Fibroblast of lung (primary cell): Measurements from ENCODE around the gene PNPLA8. TPM values are rescaled to one million over a fixed set of nuclear protein-coding genes. Genes with fewer than 3 reads are reported as not detected.

Experiments used
- DNase-seq, 2 donors: peaks; one replicate each; pipeline versions ENCODE4 v3.0.0 to v3.0.0-alpha.2; 2010; ENCODE audit warnings: low read depth in 2 of 2
- H2AFZ ChIP-seq: 2 replicates; pipeline ENCODE4 v1.5.1; 2012; ENCODE audit warnings: low read length, control low read depth, inconsistent platforms
- H3K27ac ChIP-seq: 2 replicates; pipeline ENCODE4 v1.5.1; 2011; ENCODE audit warnings: low read length, control low read depth; ENCODE audit not compliant: insufficient read depth
- H3K27me3 ChIP-seq: 2 replicates; pipeline ENCODE4 v1.5.1; 2011; ENCODE audit warnings: mild to moderate bottlenecking, low read length; ENCODE audit not compliant: control insufficient read depth, insufficient read depth
- H3K36me3 ChIP-seq: 2 replicates; pipeline ENCODE4 v1.5.1; 2011; ENCODE audit warnings: low read length; ENCODE audit not compliant: control insufficient read depth, insufficient read depth
- H3K4me1 ChIP-seq: 2 replicates; pipeline ENCODE4 v1.5.1; 2011; ENCODE audit warnings: low read length; ENCODE audit not compliant: control insufficient read depth, insufficient read depth; ENCODE audit errors: extremely low read depth
- H3K4me2 ChIP-seq: 2 replicates; pipeline ENCODE4 v1.5.1; 2011; ENCODE audit warnings: low read length, control low read depth; ENCODE audit not compliant: insufficient read depth; ENCODE audit errors: extremely low read depth
- H3K4me3 ChIP-seq, 4 experiments: fragments of 200-600 bp in 1 of 4; sonication (generic) in 1 of 4; replicated peaks in 1 of 4; 2 replicates each; pipeline ENCODE4 v1.5.1; 2011 to 2016; ENCODE audit warnings: low read length in 4 of 4, low read depth in 3 of 4, mild to moderate bottlenecking in 3 of 4, control low read depth in 2 of 4, inconsistent platforms in 1 of 4, mixed read lengths in 1 of 4; ENCODE audit not compliant: insufficient read depth in 1 of 4; ENCODE audit errors: control extremely low read depth in 1 of 4
- H3K79me2 ChIP-seq: 2 replicates; pipeline ENCODE4 v1.5.1; 2012; ENCODE audit warnings: mild to moderate bottlenecking, low read length, inconsistent platforms; ENCODE audit not compliant: control insufficient read depth, insufficient read depth
- H3K9ac ChIP-seq: 2 replicates; pipeline ENCODE4 v1.5.1; 2011; ENCODE audit warnings: mild to moderate bottlenecking, low read length, control low read depth; ENCODE audit not compliant: insufficient read depth
- H3K9me3 ChIP-seq: 2 replicates; pipeline ENCODE4 v1.5.1; 2012; ENCODE audit warnings: low read depth, low read length; ENCODE audit not compliant: control insufficient read depth, insufficient read depth
- H4K20me1 ChIP-seq: 2 replicates; pipeline ENCODE4 v1.5.1; 2011; ENCODE audit warnings: low read length; ENCODE audit not compliant: control insufficient read depth, insufficient read depth; ENCODE audit errors: extremely low read depth
- EZH2 ChIP-seq: IDR thresholded peaks from 2 replicates; pipeline ENCODE4 v1.5.1; 2012; ENCODE audit warnings: low read length, control low read depth, mild to moderate bottlenecking; ENCODE audit errors: missing control alignments
- polyA plus RNA-seq, 2 donors: library from polyadenylated mRNA; depleted of rRNA in 1 of 2; stranded (reverse) in 1 of 2; unstranded in 1 of 2; fragments of >200 nt; gene quantifications; 2 replicates each; pipeline ENCODE4 v1.2.1, GENCODE V29; 2011 to 2012; ENCODE audit warnings: missing spikeins in 1 of 2
- total RNA-seq: library from RNA; depleted of rRNA; stranded (reverse); fragments of >200 nt; gene quantifications from 2 replicates; pipeline ENCODE4 v1.2.1, GENCODE V29; 2014
- TF ChIP-seq, protein P1 (sequence below), 2 donors: IDR thresholded peaks in 1 of 2; conservative IDR thresholded peaks in 1 of 2; 1 replicate in 1 of 2; 2 replicates in 1 of 2; pipeline ENCODE4 v1.5.1; 2011 to 2012; ENCODE audit warnings: low read length in 2 of 2, control low read depth in 1 of 2, inconsistent platforms in 1 of 2, low read depth in 1 of 2, mild to moderate bottlenecking in 1 of 2

Gene PNPLA8
- total and polyA plus RNA-seq, 2 donors (not counting 1 experiment from before 2014, with no cell fraction given) = 27.9 to 36.7 TPM

DNA sequence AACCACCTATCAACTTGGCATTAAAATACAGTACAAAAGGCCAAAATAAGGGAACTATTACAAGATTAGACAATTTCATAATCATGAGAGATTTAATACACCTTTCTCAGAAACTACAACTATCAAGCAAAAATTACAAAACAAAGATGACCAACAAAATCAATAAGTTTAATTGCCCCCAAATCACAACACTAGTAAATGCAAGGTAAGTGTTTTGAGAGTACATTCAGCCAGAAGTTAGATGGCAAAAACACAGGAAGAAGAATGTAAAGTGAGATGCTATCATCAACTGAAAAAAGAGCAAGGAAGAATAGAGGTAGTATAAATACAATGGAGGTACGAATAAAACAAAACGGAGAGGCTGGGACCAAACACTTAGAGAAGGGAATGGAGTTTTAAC lies 3.2 kb downstream of the PNPLA8 start:
- H3K27ac ChIP-seq = no peak overlapping the region
- no peak overlapping the region for H3K4me3 ChIP-seq
- DNase-seq = no peak
- no peaks in the 10 kb centered on the region for H3K9me3 ChIP-seq
- peaks cover 40% of the 10 kb centered on the region for H3K79me2 ChIP-seq
- H3K36me3 ChIP-seq = peaks cover 4% of the 10 kb centered on the region
- H2AFZ ChIP-seq = no peak overlapping the region
- no peak for TF ChIP-seq EZH2
- TF ChIP-seq, protein P1, sequence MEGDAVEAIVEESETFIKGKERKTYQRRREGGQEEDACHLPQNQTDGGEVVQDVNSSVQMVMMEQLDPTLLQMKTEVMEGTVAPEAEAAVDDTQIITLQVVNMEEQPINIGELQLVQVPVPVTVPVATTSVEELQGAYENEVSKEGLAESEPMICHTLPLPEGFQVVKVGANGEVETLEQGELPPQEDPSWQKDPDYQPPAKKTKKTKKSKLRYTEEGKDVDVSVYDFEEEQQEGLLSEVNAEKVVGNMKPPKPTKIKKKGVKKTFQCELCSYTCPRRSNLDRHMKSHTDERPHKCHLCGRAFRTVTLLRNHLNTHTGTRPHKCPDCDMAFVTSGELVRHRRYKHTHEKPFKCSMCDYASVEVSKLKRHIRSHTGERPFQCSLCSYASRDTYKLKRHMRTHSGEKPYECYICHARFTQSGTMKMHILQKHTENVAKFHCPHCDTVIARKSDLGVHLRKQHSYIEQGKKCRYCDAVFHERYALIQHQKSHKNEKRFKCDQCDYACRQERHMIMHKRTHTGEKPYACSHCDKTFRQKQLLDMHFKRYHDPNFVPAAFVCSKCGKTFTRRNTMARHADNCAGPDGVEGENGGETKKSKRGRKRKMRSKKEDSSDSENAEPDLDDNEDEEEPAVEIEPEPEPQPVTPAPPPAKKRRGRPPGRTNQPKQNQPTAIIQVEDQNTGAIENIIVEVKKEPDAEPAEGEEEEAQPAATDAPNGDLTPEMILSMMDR (conservative IDR thresholded peaks at IDR 0.05 in 1 of 2, IDR thresholded peaks at IDR 0.05 in 1 of 2; ENCODE audit: low read depth in 1 of 2, low read length in 2 of 2) = no peak
- H3K4me2 ChIP-seq = no peak overlapping the region
- H4K20me1 ChIP-seq = no peaks in the 10 kb centered on the region
- H3K27me3 ChIP-seq = no peaks in the 10 kb centered on the region
- no peak overlapping the region for H3K9ac ChIP-seq
- H3K4me1 ChIP-seq = peaks cover 4% of the 10 kb centered on the region

DNA sequence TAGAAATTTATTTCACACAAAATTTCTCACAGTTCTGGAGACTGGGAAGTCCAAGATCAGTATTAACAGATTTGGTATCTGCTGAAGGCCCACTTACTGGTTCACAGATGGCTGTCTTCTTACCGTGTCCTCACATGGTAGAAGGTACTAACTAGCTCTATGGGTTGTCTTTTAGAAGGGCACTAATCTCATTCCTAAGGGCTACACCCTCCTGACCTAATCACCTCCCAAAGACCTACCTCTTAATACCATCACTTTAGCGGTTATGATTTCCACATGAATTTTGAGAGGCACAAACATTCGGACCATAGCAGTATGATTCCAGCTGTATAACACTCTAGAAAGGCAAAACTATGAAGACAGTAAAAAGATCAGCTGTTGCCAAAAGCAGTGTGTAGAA lies 8.0 kb downstream of the PNPLA8 start:
- TF ChIP-seq, protein P1 (conservative IDR thresholded peaks at IDR 0.05 in 1 of 2, IDR thresholded peaks at IDR 0.05 in 1 of 2; ENCODE audit: low read depth in 1 of 2, low read length in 2 of 2) = no peak
- TF ChIP-seq EZH2 = no peak
- no peak for DNase-seq
- Histone ChIP-seq H3K9ac (no peak overlapping the region), H3K27ac (no peak overlapping the region), H3K9me3 (no peaks in the 10 kb centered on the region), H2AFZ (no peak overlapping the region), H3K4me2 (no peak overlapping the region), H4K20me1 (no peaks in the 10 kb centered on the region), H3K27me3 (no peaks in the 10 kb centered on the region), H3K4me1 (no peaks in the 10 kb centered on the region), H3K36me3 (peaks cover 4% of the 10 kb centered on the region), H3K4me3 (no peak overlapping the region), H3K79me2 (peaks cover 19% of the 10 kb centered on the region)

DNA sequence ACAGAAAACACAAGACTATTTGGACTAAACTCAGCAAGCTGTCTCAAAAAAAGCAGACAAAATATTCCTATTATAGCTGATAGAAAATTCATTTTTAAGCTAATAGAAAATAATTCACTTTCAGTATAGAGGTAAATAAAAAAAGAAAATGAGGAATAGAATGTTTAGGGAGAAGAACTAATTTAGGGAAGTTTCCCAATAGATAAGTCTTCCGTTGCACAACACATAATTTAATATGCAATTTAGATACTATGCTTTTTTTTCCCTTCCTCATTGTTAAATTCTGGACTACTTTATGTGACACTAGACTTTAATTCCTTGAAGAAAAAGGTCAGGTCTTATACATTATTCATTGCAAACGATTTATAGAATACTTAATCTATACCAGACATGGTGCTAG lies 10.3 kb downstream of the PNPLA8 start:
- Histone ChIP-seq H2AFZ (no peak overlapping the region), H3K79me2 (peaks cover 7% of the 10 kb centered on the region), H3K9me3 (no peaks in the 10 kb centered on the region), H3K4me1 (no peaks in the 10 kb centered on the region), H3K4me3 (no peak overlapping the region), H3K4me2 (no peak overlapping the region), H4K20me1 (no peaks in the 10 kb centered on the region), H3K9ac (no peak overlapping the region), H3K27me3 (no peaks in the 10 kb centered on the region), H3K27ac (no peak overlapping the region), H3K36me3 (peaks cover 7% of the 10 kb centered on the region)
- no peak for DNase-seq
- TF ChIP-seq, protein P1 (conservative IDR thresholded peaks at IDR 0.05 in 1 of 2, IDR thresholded peaks at IDR 0.05 in 1 of 2; ENCODE audit: low read depth in 1 of 2, low read length in 2 of 2) = no peak
- no peak for TF ChIP-seq EZH2
